HT1080 (cell line): ENCODE measurements around the gene ZNF322. TPM values are rescaled to one million over a fixed set of nuclear protein-coding genes. Genes with fewer than 3 reads are reported as not detected.

ENCODE experiments used
- DNase-seq: peaks from one replicate; pipeline ENCODE4 v3.0.0-alpha.2; 2015; ENCODE audit warnings: low read depth
- total RNA-seq: library from RNA; depleted of rRNA; stranded (reverse); fragments of >200 nt; shearing (Covaris generic); gene quantifications from 2 replicates; pipeline ENCODE4 v1.2.3, GENCODE V29; 2014

The ZNF322 gene
- total RNA-seq, 1 experiment from 2014 or later: 11.8 TPM

- no peak for DNase-seq
These were observed 45.6 kb downstream of the ZNF322 start for GRCh38 chr6:26613689-26614683.

GRCh38 chr6:26613201-26613600 lies 46.3 kb downstream of the ZNF322 start:
- DNase-seq: no peak

GRCh38 chr6:26611599-26611998 lies 47.9 kb downstream of the ZNF322 start:
- no peak for DNase-seq

GRCh38 chr6:26609463-26609862 lies 50.1 kb downstream of the ZNF322 start:
- no peak for DNase-seq

GRCh38 chr6:26607434-26608230 lies 51.9 kb downstream of the ZNF322 start:
- DNase-seq: peak; percentile 74

GRCh38 chr6:26604797-26605196 lies 54.7 kb downstream of the ZNF322 start:
- DNase-seq: no peak

GRCh38 chr6:26604026-26604425 lies 55.5 kb downstream of the ZNF322 start:
- DNase-seq: no peak

- no peak for DNase-seq
These were observed 57.3 kb downstream of the ZNF322 start for GRCh38 chr6:26602262-26602661.

- DNase-seq: no peak
These were observed 58.8 kb downstream of the ZNF322 start for GRCh38 chr6:26600759-26601158.

- DNase-seq: no peak
These were observed 60.0 kb downstream of the ZNF322 start for GRCh38 chr6:26599591-26599990.

- no peak for DNase-seq
These were observed 60.4 kb downstream of the ZNF322 start for GRCh38 chr6:26599134-26599533.

GRCh38 chr6:26598267-26598666 lies 61.3 kb downstream of the ZNF322 start:
- no peak for DNase-seq

GRCh38 chr6:26597821-26598220 lies 61.7 kb downstream of the ZNF322 start:
- DNase-seq: no peak

- DNase-seq: no peak
These were observed 62.2 kb downstream of the ZNF322 start for GRCh38 chr6:26597389-26597766.

GRCh38 chr6:26596579-26597388 lies 62.8 kb downstream of the ZNF322 start, which contains the start of gene ABT1:
Gene ABT1 (plus strand): TSS chr6:26596953. CDS start chr6:26596983, 30 bp downstream.
- peak; percentile 97 for DNase-seq

GRCh38 chr6:26595669-26596269 lies 63.8 kb downstream of the ZNF322 start:
- DNase-seq: peak; percentile 82

GRCh38 chr6:26594730-26595632 lies 64.6 kb downstream of the ZNF322 start:
- DNase-seq: peak; percentile 95

GRCh38 chr6:26594131-26594498 lies 65.4 kb downstream of the ZNF322 start:
- no peak for DNase-seq

- DNase-seq: peak; percentile 53
These were observed 66.0 kb downstream of the ZNF322 start for GRCh38 chr6:26593278-26594130.
